A549 (cell line): ENCODE measurements around the gene TGFBRAP1.

Experiments
- HMGXB4 ChIP-seq: fragments of 250-450 bp; sonication (Bioruptor Pico); IDR thresholded peaks from 2 replicates; pipeline ENCODE4 v1.5.0; 2021; ENCODE audit warnings: mild to moderate bottlenecking, moderate library complexity, borderline replicate concordance
- ZSCAN20 ChIP-seq: fragments of 250-450 bp; sonication (Bioruptor Pico); IDR thresholded peaks from 2 replicates; pipeline ENCODE4 v1.8.0; 2022; ENCODE audit warnings: mild to moderate bottlenecking, moderate library complexity

GRCh38 chr2:105301646-105302045, 27.9 kb downstream of the TGFBRAP1 start:
- TF ChIP-seq HMGXB4 (CRISPR knock-in tag): no peak
- no peak for TF ChIP-seq ZSCAN20
